GM06990 (cell line): ENCODE data around the gene ERMP1.

Source experiments
- DNase-seq: peaks from one replicate; pipeline ENCODE4 v3.0.0-alpha.2; 2011; ENCODE audit not compliant: insufficient read length; ENCODE audit errors: extremely low read depth
- H3K27me3 ChIP-seq: replicated peaks from 2 replicates; pipeline ENCODE4 v1.6.0; 2011; ENCODE audit warnings: low read length; ENCODE audit not compliant: control insufficient read depth, insufficient read depth
- H3K36me3 ChIP-seq: 2 replicates; pipeline ENCODE4 v1.5.1; 2011; ENCODE audit warnings: low read length; ENCODE audit not compliant: control insufficient read depth, insufficient read depth
- H3K4me3 ChIP-seq: replicated peaks from 2 replicates; pipeline ENCODE4 v1.5.1; 2011; ENCODE audit warnings: low read depth, mild to moderate bottlenecking, control low read depth, low read length
- TF ChIP-seq, protein P1 (sequence below): IDR thresholded peaks from 2 replicates; pipeline ENCODE4 v1.5.1; 2011; ENCODE audit warnings: low read length, control low read depth, mild to moderate bottlenecking, inconsistent platforms; ENCODE audit not compliant: insufficient read depth, poor library complexity, severe bottlenecking

ERMP1 gene

DNA sequence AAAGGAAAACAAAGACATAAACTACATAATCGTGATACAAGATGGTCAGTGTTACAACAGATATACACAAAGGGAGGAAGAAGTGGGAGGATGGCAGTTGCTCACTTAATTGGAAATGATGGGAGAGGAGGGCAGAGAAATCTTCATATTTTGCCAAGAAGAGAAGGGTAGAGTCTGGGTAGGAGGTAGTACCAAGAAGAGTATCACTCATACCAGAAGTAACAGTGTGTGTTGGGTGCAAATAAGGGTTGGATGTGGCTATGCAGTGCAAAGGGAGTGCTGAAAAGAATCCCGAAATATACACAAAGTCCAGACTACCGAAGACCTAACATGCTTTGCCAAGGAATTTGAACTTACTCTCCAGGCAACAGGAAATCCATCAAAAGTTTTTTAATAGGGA lies 41.0 kb downstream of the ERMP1 start:
- no peak overlapping the region for H3K4me3 ChIP-seq
- no peak for DNase-seq
- TF ChIP-seq, protein P1, sequence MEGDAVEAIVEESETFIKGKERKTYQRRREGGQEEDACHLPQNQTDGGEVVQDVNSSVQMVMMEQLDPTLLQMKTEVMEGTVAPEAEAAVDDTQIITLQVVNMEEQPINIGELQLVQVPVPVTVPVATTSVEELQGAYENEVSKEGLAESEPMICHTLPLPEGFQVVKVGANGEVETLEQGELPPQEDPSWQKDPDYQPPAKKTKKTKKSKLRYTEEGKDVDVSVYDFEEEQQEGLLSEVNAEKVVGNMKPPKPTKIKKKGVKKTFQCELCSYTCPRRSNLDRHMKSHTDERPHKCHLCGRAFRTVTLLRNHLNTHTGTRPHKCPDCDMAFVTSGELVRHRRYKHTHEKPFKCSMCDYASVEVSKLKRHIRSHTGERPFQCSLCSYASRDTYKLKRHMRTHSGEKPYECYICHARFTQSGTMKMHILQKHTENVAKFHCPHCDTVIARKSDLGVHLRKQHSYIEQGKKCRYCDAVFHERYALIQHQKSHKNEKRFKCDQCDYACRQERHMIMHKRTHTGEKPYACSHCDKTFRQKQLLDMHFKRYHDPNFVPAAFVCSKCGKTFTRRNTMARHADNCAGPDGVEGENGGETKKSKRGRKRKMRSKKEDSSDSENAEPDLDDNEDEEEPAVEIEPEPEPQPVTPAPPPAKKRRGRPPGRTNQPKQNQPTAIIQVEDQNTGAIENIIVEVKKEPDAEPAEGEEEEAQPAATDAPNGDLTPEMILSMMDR, result no peak
- peaks cover 2% of the 10 kb centered on the region for H3K36me3 ChIP-seq
- no peaks in the 10 kb centered on the region for H3K27me3 ChIP-seq

DNA sequence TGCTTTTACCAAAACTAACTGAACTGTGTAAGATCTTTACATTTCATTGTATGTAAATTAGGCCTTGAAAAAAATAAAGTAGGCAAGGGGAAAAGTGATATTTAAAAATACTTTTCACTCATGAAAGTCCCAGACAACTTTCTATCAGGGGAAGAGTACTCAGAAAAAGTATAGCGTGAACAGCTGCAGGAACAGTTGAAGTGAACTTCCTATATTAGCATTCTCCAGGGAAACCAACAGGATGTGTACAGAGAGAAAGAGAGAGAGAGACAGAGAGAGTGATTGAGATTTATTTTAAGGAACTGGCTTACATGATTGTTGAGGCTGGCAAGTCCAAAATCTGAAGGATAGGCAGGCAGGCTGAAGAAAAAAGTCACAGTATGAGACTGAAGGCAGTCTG lies 42.0 kb downstream of the ERMP1 start:
- Histone ChIP-seq H3K4me3 (no peak overlapping the region), H3K27me3 (no peaks in the 10 kb centered on the region), H3K36me3 (peaks cover 5% of the 10 kb centered on the region)
- DNase-seq, result no peak
- TF ChIP-seq, protein P1, result no peak

DNA sequence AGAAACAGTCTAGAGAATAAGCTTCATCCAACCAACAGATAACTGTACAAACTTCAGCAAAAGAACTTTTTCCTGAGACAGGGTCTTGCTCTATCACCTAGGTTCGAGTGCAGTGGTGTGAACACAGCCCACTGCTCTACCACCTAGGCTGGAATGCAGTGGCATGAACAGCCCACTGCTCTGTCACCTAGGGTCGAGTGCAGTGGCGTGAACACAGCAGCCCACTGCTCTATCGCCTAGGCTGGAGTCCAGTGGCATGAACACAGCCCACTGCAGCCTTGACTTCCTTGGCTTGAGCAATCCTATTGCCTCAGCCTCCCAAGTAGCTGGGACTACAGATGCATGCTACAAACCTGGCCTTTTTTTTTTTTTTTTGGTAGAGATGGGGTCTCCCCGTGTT lies 43.4 kb downstream of the ERMP1 start:
- TF ChIP-seq, protein P1, result no peak
- DNase-seq, result no peak
- H3K4me3 ChIP-seq, result no peak overlapping the region

DNA sequence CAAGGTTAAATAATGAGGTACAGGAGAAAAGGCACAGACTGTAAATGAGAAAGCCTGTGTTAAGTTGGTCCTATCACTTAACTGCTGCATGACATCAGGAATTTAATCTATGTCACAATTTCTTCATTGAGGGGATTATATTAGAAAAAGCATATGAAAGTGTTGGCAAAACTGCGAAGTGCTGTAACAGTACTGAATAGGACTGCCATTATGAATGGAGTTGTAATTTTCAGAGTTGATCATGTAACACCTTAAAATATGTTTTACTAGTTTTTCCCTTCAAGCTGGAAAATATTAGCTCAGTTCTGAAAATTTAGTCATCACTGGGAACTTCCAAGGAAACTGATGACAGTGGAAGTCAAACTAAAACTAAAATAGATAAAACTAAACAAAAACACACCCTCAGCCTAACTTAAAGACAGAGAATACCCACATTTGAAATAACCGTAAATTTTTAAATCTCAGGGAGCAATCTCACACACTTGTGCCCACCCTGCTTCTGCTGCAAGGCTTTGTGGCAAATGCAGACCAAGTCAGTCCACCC lies 45.1 kb downstream of the ERMP1 start:
- H3K27me3 ChIP-seq, result no peaks in the 10 kb centered on the region
- H3K36me3 ChIP-seq, result peaks cover 5% of the 10 kb centered on the region
- TF ChIP-seq, protein P1, result no peak
- no peak for DNase-seq
- no peak overlapping the region for H3K4me3 ChIP-seq

More for the DNA sequence above, 43.4 kb downstream of the ERMP1 start:
- no peaks in the 10 kb centered on the region for H3K27me3 ChIP-seq
- H3K36me3 ChIP-seq, result peaks cover 5% of the 10 kb centered on the region

DNA sequence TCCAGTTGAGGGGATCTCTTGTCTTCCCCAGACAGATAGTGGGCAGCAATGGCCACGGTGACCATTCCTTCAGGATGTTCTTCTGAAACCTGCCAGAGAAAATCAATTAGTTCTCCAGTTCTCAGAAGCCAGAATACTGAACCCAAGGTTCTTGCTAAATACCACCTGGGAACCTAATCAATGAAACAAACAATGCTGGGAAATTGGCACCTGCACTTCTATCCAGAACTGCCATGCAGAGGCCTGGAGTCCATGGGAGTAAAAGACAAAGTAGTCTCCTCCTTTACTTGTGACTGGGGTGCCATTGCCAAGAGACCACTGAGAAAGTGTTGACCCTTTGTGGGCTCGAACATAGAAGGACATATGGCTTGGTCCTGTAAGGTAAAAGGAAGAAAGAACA lies 45.7 kb downstream of the ERMP1 start:
- no peak for DNase-seq
- Histone ChIP-seq H3K4me3 (no peak overlapping the region), H3K36me3 (peaks cover 5% of the 10 kb centered on the region), H3K27me3 (no peaks in the 10 kb centered on the region)
- TF ChIP-seq, protein P1, result no peak

DNA sequence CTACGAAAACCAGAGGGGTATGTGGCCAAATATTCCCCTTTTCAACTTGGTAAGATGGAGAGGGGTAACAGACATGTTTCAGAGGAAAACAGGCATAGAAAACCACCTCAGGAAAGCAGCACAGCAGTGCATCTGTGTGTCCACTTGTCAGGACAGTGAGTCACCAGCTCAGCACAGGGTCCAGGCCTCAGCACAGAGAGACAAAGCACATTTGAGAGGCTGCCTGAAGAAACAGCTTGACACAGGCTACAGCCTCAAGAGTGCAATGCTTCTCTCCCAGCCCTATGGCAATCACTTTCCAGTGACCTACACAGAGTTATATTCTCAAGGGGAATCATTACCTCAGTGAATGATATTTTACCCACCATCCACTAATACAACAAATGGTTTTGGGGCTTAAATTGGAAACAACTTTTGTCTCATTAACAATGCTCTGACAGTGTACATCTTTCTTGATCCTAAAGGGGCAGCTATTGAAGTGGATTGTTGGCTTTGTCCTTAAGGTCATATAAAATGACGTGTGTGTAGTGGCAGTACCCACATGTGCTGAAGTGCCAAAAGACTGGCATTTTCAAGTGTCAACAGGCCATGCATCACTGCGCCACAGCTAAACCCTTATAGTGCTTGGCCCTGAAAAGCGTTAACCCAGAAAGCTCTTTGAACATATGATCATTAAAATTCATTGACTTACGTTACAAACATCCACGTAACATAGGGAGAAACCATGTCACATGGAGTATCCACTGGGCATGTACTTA lies 46.4 kb downstream of the ERMP1 start:
- TF ChIP-seq, protein P1, result no peak
- peaks cover 5% of the 10 kb centered on the region for H3K36me3 ChIP-seq

More for the DNA sequence above, 46.4 kb downstream of the ERMP1 start:
- H3K4me3 ChIP-seq, result no peak overlapping the region
- no peaks in the 10 kb centered on the region for H3K27me3 ChIP-seq
- DNase-seq, result no peak
